CD4-positive, alpha-beta T cell treated with Interleukin-10 for 1 hour (primary cell): ENCODE measurements around the gene NAP1L1.
"Not testable (repeated sequence)": the region's sequence is repeated elsewhere in the genome, so short reads cannot be mapped to it uniquely, and the experiment has no call there.

Experiments
- DNase-seq: peaks from one replicate; pipeline ENCODE4 v3.0.0-alpha.2; 2020

NAP1L1 gene

DNA sequence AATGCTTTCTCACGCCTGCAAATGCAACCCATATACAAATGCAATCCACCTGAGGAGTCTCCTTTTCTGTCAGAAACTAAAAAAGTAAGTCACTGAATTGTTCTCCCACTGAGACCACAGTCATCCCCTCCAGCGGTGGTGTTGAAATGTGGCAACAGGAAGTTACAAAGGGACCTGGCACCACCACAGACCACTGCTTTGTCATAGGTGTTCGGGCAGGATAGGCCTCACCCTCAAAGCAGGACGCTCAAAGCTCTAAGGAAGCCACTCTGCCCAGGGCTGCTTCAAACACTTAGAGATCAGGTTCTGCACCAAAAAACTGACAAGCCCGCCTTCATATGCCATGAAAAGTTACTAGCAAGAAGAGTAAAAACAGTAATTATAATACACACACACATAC is 64.2 kb downstream of the NAP1L1 start:
- DNase-seq = peak; percentile 78

DNA sequence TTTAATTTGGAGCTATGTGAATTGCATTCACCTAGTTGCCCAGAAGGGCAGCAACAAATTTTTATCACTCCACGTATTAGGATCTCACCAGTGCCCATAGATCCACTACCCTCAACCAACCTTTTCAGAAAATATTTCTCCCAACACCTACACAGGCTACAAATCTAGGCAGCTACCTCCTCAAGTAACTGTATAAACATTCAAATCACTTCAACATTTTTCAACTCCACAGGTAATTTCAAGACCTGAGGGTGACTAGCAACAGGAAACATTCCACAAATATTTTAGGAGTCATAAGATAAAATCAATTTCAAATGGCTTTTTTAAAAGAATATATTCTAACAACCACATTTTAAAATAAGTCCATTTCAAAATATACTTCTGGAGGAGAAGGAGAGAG is 65.8 kb downstream of the NAP1L1 start:
- DNase-seq = no peak

DNA sequence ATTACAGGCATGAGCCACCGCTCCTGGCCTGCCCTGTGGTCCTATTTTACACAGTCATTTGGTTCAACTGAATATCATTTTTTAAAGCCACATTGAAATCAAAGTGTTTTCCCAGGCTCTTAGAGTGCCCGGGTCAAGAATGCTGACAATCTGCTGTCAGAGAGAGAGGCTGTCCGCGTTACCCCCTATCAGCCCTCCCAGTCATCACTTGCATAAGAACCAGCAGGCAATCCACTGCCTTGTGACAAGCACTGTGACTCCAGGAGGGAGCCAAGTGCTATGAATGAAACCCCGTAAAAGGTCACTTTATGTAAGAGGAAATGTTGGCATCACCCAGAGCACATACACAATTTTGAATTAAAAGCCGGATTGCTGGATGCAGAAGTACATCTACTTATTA is 66.4 kb downstream of the NAP1L1 start:
- DNase-seq = no peak

DNA sequence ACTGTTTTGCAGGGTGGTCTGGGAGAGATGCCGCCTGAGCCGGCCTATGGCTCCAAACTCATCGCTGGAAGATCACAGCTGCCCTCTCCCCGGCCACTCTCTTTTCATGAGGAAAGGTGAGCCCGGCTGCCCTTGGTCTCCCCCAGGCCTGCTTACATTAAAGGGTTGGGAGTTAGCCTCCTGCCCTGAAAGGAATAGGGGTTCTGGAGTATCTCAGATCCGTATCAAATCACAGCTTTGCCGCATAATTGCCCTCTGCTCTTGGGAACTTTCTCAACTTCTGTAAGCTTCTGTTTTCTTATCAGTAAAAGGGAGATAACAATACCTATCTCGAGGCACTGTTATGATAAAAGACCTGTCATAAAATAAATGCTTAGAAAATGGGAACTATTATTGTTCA is 70.5 kb downstream of the NAP1L1 start:
- no peak for DNase-seq

DNA sequence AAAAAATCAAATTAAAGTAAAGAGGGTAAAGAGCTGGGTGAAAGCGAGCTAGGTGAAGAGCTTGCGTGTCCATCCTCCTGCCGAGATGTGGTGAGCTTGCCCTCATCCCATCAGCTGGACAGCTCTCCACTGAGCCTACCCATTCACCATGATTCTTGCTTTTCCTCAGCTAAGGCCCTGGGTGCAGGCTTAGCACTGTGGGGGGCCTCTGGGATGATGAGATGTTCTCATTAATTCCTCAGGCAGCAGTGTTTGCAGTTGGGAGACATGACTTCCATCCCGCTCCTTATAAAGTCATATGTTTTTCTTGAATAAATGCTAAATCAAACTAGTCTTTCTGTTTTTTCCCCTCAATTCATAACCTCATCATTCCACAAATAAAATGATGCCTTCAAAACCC is 70.9 kb downstream of the NAP1L1 start:
- DNase-seq = no peak

DNA sequence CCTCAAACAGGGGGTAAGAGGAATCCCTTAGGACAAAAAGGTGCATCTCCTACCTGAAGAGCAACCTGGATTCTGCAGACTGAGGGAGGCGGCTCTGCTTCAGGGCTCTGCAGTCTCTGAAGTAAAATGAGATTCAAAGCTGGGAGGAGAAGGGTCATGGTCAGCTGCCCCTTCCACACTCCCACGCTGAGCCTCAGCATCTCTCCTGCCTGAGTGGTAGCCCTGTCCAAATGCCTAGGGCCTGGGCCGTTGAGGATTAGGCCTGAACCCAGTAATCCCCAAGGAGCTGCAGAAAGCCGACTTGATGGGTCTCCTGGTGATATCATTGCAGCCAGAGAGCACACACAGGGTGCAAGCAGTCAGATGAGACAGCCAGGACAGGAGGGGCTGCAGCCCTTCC is 71.8 kb downstream of the NAP1L1 start:
- DNase-seq = no peak

DNA sequence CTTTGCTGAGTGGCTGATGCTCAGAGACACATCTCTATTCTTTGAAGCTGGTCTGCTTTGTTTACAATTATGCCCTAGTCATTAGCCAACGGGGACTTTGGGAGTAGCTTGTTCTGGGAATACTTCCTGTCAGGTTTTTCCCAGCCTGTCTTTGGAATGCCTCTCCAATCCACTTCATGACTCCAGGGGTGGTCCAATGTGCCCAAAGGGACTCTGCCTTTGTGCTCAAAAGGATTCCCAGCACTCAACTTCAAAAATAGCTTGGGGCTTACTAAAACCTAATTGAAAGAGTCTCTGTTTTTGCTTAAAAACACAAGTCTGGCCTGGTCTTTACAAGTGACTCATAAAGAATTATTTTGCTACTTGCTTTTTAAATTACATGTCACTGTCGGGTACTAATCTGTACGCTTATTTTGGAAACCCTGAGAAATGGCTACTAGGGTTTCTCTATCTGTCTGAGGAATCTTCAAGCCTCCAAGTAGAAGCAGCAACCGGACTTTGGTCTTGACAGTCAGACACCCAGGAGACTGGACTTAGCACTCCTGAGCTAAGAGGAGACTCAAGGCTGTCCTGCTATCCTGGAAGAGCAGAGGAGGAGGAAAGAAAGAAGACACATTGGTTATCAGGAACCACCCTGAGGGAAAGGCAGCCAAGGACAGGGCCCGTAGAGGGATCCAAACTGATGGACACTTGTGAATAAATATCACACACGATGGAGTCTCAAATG is 73.6 kb downstream of the NAP1L1 start:
- no peak for DNase-seq

DNA sequence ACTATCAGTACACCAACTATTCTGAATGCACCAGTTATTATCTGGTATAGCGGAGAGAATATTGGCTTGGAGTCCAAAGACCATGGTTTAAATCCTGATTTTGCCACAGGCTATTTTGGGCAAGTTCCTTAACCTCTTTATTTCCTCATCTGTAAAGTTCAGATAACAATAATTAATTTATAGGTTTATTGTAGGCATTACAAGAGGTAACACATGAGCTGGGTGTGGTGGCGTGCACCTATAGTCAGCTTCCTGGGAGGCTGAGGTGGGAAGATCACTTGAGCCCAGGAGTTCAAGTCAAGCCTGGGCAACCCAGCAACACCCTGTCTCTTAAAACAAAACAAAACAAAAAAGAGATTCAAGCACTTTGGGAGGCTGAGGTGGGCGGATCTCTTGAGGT is 76.1 kb downstream of the NAP1L1 start:
- DNase-seq = no peak

DNA sequence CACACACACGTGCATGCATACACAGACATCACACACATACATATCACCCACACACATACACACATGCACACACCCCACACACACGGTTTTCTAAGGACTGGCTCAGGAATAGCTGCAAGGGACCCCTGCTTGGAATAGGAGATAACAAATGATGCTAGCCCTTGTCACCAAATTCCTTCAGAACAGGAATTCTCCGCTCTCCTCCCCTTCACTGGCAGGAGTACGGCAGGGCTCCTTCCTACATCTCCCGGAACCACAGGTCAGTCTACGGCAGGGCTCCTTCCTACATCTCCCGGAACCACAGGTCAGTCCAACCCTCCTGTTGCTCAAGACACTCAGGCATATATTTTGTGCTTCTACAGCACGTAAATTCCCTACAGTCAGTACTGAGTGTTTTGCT is 76.8 kb downstream of the NAP1L1 start:
- no peak for DNase-seq

DNA sequence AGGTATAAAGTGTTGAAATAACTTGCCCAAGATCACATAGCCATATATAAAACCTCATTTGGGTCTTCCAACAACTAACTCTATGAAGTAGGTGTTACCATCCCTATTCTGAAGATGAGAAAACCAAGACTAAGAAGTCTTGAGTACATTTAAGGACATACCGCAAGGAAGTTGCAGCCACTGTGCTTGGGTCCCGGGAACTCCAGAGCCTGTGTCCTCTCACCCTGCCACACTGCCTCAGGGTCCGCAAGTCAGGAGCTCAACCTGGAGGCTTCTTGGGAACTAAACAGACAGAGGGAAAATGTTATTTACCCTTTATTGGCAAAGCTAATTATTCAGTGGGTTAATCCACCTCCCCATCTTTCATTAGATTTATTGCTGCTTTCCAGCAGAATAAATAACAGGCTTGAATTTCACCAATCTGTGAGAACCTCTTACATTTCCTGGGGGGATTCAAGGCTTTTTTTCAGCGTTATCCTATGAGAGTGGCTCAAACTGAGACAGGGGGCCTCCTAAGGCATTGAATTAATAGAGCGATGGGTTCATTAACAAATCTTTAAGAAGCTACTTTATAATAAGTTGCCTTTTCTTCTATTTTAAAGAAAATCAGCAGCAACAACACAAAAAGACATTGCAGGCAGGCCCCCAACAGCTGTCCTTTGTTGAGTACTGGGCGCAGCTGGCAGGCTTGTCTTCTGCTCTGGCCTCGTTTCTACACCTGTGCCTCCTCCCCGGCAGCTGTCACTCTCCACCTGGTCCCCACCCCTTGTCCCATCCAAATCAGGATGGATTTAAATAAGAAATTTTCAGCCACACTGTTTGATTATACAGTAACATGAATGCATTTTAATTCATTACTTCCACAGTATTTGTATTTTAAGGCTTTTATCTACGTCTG is 78.2 kb downstream of the NAP1L1 start:
- no peak for DNase-seq

DNA sequence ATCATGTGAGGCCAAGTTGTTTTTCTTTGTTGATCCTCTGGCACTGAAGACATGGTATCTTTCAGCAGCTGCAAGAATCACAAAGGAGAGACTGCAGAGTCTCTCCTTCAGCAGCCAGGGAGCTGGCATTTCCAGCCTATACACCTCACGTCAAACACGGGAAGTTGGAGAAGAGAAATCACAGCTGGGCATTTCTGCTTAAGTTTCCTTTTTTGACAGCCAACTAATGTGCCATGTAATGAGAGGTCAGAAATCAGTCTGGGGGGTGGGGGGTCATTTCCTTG is 81.2 kb downstream of the NAP1L1 start:
- DNase-seq = no peak

DNA sequence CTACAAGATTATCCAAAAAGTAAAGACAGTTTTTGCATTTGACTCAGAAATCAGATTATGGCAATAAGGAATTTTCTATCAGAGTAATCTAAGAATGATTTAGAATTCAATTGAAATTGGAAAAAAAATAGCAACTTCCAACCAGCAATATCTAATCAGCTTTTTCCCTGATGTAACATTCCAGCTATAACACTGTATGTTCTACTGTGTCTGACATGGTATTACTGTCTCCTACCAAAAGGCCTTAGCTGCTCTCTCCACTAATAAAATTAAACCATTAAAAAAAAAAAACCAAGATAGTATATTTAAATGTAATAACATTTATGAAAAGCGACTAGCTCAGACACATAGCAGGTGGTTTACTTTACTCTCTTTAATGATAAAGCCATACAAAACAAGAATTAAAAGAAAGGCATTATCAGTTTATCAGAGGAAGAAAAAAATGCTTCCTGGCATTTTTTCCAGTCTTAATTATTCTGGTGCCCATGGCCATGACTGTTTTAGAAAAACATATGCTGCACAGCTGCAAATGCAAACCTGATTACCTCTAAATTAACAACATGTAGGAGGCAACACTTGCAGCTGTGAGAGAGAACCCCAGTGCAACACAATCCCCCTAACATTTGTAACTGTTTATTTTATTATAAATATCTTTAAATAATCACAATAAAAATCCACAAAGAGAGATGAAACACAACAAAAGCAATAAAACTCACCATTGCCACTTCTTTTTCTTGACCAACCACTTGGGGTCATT is 81.7 kb downstream of the NAP1L1 start:
- DNase-seq = no peak

DNA sequence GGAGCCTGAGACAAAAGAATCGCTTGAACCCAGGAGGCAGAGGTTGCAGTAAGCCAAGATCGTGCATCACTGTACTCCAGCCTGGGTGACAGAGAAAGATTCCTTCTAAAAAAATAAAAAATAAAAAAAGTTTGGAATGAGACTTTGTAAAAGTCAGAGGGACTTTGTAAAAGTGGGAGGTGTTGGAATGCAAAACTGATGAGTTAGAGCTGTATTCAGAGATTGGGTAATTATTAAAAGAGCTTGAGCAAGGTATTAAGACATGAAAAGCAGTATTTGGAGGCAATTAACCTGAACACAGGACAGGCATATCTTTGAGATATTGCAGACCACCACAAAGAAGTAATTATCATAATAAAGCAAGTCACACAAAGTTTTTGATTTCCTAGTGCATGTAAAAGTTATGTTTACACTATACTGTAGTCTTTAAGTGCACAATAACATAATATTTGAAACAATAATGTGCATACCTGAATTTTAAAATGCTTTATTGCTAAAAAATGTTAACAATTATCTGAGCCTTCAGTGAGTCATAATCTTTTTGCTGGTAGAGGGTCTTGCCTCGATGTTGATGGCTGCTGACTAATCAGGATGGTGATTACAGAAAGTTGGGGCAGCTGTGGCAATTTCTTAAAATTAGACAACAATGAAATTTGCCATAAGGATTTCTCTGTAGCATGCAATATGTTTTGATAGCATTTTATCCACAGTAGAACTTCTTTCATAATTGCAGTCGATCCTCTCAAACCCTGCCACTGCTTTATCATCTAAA is 86.0 kb downstream of the NAP1L1 start:
- no peak for DNase-seq

DNA sequence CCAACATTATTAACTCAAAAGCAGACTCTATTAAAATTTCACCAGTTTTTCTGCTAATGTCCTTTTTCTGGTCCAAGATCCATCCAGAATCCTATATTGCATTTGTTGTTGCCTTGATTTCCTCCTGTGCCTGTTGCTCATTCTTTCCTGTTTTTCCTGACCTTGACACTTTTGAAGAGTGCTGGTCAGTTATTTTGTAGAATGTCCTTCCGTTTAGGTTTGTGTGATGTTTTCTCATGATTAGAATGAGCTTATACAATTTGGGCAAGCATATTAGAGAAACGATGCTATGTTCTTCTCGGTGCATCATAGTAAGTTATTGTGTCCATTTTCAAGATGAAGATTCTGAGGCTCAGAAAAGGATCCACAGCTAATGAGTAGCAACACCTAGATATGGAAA is 86.8 kb downstream of the NAP1L1 start:
- no peak for DNase-seq

DNA sequence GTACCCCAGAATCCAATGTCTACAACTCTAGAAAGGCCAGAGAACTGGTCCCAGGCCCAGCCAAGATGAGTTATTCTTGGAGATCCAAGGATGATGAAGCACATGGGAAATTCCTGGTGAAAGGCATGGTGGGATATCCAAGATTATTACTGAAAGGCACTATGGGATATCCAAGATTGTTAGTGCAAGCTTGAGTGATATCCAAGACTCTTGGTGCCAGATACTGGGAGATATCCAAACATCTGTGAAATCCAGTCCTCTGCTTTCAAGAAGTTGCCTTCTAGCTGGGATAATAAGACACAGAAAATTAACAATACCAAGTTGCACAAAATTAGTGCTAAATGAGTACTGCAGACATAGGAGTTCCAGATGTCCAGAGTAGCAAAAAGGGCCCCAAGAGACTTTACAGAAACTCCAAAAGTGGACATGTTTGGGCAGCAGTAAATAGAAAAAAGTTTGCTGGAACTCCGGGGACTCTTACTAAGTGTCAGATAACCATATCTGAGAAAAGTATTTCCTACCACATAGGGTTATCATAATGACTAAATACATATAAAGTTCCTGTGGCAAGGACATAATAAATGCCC is 87.5 kb downstream of the NAP1L1 start:
- no peak for DNase-seq

DNA sequence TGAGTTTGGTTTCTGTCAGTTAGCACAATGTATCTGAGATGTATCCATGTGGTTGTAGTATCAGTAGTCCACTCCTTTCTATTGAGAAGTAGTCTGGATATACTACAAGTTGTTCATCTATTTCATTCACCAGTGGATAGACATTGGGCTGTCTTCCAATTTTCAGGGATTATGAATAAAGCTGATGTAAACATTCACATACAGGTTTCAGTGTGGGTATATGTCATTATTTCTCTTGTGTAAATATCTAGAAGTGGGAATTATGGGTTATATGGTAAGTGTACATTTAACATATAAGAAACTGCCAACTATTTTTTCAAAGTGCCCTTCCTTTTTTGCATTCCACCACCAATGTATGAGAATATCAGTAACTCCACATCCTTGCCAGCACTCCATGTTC is 88.8 kb downstream of the NAP1L1 start:
- DNase-seq = no peak

DNA sequence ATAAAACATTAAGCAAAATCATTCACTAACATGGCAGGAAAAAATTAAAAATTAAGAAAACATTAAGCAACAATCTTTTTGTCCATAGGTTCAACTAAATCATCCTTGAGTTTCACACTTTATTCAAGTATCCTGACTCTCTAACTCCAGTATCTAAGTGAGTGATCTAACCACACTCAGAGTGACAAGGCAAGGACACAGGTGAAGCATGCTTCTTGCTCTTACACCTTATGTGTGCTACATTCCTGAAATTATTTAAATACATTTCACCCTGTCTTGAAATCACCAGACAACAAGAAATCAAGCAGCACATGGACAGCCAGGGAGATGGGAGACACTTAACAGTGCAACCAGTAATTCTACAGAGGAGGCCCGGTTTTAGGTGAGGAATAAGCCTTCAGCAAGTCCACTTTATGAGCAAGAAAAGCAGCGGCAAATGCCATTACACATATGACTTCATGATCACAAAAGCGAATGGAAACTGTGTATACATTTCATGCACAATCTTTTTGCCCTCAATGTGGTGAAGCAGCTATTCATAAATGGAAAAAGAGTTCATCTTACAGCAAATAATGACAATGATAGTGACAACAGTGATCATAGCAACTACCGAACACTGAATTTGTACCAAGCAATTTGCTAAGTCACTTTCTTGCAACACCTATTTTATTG is 90.3 kb downstream of the NAP1L1 start:
- DNase-seq = no peak

DNA sequence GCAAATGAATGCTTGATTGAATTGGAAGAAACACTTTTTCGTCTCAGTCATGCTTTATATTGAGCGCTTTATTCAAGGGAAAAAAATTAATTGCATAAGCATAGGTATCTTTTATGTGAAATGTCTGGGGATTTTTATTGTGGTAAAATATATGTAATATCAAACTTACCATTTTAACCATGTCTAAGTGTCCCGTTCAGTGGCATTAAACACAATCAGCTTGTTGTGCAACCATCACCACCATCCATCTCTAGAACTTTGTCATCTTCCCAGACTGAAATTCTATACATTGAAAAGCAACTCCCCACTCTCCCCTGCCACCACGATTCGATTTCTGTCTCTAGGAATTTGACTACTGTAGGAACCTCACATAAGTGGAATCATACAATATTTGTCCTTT is 92.7 kb downstream of the NAP1L1 start:
- DNase-seq = no peak

DNA sequence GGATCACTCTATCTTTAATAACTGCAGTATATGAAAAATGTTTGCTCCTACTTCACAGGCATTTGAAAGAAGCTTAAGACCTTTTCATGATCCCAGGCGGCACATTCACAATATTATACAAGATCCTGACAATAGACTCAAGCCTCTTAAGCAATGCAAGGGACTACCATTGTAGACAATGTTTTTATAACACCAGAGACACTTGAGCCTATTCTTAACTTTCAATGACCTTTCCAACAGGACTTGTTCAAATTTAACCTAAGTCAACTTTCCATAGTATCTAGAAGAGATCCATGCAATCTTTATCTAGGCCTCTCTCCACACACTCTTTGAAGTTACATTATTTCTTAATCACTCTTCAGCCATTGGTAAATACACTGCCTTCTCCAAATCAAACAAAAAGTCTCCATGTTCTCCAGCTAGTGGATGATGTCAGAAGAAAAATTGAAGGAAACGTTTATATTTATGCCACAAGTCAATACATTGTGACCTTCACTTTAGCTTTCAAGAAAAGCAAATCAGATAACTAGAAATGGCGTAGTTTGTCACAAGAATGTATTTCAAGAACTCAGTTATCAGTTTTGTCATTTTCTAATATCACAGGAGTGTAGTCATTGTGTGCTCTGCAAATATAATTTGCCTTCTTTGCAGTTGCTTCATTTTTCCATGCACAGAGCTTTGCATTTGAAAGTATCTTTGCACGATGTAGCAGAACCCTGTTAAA is 94.1 kb downstream of the NAP1L1 start:
- DNase-seq = no peak

DNA sequence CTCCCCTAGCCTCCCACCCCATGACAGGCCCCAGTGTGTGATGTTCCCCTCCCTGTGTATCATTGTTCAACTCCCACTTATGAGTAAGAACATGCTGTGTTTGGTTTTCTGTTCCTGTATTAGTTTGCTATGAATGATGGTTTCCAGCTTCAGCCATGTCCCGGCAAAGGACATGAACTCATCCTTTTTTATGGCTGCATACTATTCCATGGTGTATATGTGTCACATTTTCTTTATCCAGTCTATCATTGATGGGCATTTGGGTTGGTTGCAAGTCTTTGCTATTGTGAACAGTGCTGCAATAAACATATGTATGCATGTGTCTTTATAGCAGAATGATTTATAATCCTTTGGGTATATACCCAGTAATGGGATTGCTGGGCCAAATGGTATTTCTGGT is 96.8 kb downstream of the NAP1L1 start:
- not testable (repeated sequence) for DNase-seq
